B cell (primary cell): ENCODE measurements around the gene LRIT1.

ENCODE experiments used
- CTCF ChIP-seq: fragments of 200-600 bp; IDR thresholded peaks from one replicate; pipeline ENCODE4 v1.8.0; 2022; ENCODE audit warnings: antibody characterized with exemption, mild to moderate bottlenecking
- EZH2 ChIP-seq: IDR thresholded peaks from 2 replicates; pipeline ENCODE4 v1.6.1; 2012; ENCODE audit warnings: borderline replicate concordance, low read depth, mild to moderate bottlenecking, moderate library complexity, low read length; ENCODE audit not compliant: insufficient read depth, poor library complexity, severe bottlenecking

GRCh38 chr10:84217746-84218145 lies 23.6 kb downstream of the LRIT1 start:
- TF ChIP-seq EZH2 (no peak), CTCF (no peak)
